GM10847 (cell line): ENCODE results near the gene PSMB4.

Experiments
- POLR2A ChIP-seq: IDR thresholded peaks from 2 replicates; pipeline ENCODE4 v1.6.1; 2011; ENCODE audit not compliant: insufficient read length; ENCODE audit errors: extremely low read depth

The PSMB4 gene

DNA sequence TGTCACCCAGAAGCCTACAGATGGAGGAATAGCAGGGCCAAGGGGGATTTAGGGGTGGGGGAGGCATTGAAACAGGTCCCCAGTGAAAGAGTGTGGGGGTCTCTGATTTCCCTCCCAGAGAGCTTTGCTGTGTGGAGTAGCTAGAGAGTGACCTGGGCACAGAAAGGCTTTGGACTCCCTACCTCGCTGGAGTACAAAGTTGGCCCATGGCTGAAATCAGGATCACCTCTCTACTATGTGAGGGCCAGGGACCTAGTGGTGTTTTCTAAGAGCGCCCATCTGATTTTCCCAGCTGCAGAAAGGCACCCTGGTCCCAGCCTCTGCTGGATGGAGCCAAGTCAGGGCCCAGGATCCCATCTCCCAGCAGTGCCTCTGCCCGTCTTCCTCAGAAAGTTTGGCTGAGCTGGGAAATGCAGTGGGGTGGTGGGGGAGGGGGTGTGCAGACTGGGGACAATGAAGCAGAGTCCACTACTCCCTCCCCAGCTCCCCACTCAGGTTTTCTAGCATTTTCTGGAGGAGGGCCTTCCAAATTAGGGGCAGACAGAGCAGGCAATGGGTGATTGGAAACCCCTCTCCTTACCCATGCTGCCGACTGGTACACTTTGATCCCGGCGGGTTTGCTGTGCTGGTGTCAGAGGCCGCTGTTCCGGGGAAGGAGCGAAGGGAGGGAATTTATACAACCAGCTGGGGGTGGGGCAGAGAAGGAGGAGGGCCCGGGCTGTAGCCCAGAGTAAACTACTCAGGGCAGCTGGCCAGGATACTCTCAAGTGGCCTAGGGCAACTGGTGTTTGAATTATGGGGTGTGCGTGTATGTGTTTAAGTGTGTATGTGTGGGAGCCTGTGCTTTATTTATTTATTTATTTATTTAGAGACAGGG, 27.1 kb upstream of the PSMB4 start, which contains the start of gene SELENBP1:
TSS of gene SELENBP1 (minus strand) at position 648 of the 877 bp plus-strand sequence. CDS start at position 584, 64 bp downstream.
- TF ChIP-seq POLR2A, result no peak

DNA sequence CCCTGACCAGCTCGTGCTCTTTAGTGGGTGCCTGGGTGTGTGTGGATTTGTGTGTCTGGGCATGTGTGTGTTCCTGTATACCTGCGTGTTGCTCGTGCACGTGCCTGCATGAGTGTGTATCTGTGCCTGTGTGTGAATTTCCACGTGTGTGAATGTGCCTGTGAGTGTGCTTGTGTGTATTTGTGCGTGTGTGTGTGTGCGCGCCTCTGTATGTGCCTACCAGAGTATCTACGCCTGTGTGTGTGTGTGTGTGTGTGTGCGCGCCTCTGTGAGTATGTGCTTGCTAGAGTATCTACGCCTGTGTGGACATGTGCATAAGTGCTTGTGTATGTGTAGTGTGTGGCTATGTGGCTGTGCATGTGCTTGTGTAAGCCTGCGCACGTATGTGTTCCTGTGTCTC, 26.2 kb upstream of the PSMB4 start:
- no peak for TF ChIP-seq POLR2A

GRCh38 chr1:151377150-151377884, 22.1 kb upstream of the PSMB4 start:
- no peak for TF ChIP-seq POLR2A

DNA sequence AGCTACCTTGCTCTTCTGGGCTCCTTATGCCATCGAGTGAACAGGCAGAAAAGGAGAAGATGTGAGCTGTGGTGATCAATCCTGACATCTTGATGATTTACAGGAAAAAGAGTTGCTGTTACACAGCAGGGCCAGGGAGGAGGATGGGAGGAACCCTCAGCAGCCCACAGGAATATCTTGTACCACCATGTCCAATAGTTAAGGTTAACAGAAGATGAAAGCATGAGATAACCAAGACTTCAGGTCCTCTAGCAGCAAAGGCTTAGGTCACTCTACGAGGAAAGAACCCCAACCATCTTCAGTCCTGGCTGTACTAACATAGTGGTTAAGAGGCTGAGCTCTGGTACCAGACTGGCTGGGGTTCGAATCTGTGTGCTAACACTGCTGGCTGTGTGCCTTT, 14.8 kb upstream of the PSMB4 start:
- no peak for TF ChIP-seq POLR2A

DNA sequence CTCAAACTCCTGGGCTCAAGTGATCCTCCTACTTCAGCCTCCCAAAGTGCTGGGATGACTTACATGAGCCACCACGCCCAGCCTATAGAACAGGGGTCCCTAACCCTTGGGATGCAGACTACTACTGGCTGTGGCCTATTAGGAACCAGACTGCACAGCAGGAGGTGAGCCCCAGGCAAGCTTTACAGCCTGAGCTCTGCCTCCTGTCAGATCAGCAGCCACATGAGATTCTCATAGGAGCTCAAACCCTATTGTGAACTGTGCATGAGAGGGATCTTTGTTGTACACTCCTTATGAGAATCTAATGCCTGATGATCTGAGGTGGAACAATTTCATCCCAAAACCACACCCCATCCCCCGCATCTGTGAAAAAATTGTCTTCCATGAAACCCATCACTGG, 13.4 kb upstream of the PSMB4 start:
- TF ChIP-seq POLR2A, result no peak

- no peak for TF ChIP-seq POLR2A
Measured at GRCh38 chr1:151391079-151391563, 8.3 kb upstream of the PSMB4 start.

DNA sequence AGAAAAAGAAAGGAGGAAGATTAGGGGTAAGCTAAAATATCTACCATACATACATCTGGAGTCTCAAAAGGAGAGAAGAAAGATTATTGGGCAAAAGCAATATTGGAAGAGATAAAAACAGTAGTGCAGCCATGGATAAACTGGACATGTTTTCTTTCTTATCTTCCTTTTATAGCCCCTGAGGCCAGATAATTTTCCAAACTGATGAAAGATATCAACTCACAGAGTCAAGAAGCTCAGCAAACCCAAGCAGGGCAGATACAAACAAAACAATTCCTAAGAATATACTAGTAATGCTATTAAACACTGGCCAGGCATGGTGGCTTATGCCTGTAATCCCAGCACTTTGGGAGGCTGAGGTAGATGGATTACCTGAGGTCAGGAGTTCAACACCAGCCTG, 5.8 kb upstream of the PSMB4 start:
- no peak for TF ChIP-seq POLR2A

DNA sequence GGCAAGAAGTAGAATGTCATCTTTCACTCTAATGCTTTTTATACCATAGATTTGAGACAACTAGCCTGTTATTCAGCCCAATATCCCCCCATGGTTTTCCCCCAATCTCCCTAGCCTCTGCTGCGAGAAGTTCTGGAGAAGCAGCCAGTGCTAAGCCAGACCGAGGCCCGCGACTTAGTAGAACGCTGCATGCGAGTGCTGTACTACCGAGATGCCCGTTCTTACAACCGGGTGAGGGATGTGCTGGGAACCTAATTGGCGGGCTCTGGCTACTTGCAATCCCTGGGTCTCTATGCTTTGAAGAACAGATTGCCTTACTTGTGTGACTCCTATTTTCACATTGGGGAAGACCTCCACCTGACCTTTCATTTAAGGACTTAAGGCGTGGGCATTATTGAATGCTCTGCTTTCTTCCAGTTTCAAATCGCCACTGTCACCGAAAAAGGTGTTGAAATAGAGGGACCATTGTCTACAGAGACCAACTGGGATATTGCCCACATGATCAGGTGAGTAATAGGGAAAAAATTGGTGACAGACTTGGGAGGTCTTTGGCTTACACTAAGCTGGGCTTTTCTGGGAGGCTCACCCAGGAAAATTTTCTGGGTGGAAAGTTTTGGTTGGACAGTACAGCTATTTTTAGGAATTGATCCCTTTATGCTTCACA, 1.9 kb downstream of the PSMB4 start:
- TF ChIP-seq POLR2A, result no peak

DNA sequence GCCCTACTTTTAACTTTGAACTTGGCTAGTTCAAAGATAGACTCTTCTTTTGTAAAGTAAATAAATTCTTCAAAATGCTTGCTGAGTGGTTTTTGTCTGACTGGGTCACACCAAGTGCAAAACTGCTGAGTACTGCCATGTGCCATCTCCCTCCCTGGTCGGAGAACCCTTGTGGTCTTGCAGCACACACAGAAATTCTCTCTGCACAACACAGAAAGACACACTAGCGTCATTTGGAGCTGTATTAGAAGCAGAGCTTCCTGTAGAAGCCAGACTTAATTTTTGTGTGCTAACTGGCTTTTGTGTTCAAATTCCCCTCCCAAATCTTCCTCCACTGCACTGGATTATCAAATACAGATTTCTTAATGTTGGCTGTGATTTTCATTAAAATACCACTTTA, 2.5 kb downstream of the PSMB4 start:
- no peak for TF ChIP-seq POLR2A

DNA sequence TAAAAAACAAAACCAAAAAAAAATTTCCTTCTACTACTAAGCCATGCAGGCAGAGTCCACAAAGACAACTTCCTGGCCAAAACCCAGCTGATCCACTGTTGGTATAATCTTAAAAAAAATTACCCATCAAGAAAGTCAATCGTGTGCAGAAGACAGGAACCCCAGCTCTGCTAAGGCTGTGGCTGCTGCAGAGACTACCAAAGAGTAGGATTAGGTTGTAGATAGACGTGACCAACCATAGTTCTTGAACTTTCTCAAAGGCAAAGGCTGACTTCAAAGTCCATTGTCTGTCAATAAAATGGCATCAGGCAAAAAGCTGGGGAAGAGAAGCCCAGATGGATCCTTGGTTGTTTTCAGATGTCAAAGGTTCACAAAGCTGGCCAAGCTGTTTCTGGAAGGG, 3.4 kb downstream of the PSMB4 start:
- no peak for TF ChIP-seq POLR2A

GRCh38 chr1:151403612-151404011, 4.2 kb downstream of the PSMB4 start:
- TF ChIP-seq POLR2A, result no peak

DNA sequence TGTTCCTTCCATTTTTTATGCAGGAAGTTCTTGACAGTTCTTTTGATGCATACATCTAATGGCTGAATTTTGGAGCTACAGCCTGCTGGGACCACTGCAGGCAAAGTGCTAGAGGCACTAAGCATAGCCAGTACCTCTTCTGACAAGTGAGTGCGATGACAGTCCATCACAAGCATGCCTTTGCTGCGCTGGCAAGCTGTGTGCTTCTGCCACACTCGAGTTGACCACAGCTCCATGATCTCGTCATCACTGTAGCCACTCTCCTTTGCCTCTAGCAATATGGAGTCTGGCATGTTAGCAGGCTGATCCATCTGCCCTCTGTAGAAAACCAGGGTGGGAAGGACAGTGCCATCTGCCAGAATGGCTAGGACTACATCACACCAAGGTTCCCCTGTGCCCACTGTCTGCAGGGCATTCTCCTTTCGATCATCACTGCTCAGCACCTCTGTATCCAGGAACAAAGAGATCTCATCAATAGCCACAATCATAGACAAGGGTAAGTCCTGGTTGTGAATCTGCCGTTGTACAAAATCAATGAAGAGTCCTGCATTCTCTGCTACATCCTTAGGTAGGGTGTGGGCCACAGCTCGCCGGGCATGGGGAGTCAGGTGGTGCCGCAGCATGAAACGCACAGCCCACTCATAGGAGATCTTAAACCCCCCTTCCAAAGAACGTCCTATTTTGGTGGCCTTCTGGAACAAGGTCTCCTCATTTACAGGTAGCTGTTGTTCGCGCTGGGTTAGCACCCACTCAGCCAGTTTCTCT, 6.0 kb downstream of the PSMB4 start:
- no peak for TF ChIP-seq POLR2A

- no peak for TF ChIP-seq POLR2A
Measured at GRCh38 chr1:151406176-151406575, 6.8 kb downstream of the PSMB4 start.

GRCh38 chr1:151407304-151407703, 7.9 kb downstream of the PSMB4 start:
- no peak for TF ChIP-seq POLR2A

DNA sequence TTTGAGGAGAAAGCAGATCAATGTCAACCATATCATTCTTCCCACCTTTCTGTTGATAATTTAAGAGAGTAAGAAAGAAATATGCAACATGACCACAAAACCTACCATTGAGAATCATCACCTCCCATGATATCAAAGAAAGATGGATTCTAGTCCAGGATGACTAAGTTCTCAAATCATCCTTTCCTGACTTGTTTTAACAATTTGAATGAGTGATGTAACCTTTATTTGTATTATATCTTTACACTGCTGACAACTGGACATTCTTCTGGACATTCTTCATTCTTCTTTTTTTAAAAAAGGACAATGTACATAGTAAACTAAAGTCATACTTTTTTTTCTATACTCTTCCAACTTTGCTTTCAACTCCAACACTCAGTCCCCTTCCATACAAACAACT, 9.5 kb downstream of the PSMB4 start:
- TF ChIP-seq POLR2A, result no peak
